ENCODE results near the gene VDR.

Gene VDR

DNA sequence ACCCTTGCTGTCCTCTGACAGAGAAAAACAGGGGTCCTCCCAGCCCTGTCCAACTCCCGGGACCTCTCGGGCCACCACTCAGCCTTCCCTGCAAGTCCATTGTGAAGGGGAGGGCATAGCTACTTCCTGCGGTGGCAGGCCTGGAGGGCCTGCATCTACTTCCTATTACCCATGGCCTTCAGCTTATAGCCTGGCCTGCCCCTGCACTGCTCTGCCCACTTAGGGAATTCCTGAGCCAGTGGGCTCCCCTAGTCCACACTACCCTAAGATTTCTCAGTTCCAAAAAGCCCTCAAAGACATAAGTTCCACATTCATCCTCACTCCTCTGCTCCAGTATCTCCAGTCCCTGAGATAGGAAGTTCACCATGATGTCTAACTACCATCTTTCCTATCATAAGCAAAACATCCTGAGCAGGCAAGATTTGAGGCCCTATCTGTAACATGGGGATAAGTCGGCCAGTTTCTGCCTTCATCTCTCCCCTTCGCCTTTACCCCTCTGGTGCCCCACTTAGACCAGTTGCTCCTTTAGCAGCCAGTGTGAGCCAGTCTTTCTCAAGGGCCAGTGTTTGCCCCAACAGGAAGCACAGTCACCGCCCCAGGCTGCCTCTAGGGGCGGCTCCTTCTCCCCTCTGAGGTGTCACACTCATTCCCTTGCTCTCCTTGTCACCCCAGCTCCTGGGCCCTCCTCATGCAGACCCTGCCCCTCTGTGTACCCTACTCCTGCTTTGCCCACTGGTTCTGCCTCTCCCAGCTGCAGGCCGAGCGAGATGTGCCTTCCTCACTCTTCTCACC, 96.0 kb downstream of the VDR start:
- DNase-seq: no peak

DNA sequence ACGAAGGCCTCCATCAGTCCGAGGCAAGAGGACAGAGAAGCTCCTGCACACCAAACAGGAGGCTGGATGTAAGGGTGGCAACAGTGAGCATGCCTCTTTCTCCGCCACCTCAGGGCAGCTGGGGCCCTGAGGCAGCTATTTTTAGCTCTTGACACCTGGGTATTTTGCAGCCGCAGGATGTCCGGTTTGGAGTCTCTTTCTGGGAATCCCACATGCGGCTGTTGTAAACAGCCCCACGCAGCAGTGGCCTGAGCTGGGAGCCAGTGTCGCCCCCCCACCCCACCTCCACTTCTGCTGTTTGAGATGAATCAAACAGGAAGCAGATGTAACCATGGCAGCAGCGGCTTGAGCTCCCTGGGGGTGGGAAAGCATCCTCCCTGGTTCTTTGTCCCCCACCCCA, 96.7 kb downstream of the VDR start:
- no peak for DNase-seq

DNA sequence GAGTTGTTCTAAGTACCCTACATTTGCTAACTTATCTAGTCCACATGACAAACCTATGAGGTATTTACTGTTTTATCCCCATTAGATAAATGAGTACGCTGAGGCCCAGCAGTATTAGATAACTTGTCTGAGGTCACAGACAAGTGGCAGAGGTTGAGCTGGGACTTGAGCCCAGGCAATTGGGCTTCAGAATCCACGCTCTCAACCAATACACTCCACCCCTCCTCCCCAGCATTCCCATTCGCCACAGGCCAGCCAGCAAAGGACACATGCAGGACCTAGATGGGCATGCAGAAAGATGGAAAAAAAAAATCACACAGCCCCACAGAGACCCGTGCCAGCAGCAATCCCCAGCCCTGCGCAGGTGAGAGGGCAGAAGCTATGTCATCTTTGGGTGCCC, 97.5 kb downstream of the VDR start:
- no peak for DNase-seq

DNA sequence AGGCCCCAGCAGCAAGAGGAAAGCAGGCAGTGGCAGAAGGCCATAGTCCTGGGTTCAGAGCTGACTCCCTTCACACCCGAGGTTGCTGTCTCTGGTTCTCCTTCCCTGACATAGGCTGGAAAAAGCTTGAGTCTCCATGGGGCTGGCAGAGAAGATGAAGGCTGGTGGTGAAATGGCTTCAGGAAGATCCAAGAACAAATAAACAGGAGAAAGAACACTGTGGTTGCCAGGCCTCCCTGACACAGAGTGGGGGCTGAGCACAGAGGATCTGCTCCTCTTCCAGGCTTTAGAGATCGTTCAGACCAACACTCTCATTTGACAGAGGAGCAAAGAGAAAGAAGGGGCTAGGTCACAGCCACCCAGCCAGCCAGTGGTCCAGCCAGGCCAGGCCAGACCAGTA, 99.4 kb downstream of the VDR start:
- DNase-seq: no peak

DNA sequence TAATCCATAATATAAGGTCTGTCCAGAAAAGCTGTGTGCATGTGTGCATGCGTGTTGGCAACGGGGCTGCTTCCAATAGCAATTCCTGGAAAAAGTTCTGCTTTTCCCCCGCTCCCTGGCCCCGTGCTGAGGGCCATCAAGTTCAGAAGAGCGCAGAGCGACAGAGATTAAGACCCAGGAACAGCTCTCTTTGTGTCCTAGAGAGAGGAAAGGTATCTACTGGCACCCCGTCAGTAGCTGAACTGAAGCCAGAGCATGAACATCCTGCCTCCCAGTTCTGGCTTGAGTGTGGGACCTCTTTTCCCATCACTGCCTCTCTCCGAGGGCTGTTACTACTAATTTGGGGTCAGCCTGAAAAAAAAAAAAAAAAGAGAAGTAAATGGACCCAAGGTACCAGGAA, 100.6 kb downstream of the VDR start:
- DNase-seq: no peak

DNA sequence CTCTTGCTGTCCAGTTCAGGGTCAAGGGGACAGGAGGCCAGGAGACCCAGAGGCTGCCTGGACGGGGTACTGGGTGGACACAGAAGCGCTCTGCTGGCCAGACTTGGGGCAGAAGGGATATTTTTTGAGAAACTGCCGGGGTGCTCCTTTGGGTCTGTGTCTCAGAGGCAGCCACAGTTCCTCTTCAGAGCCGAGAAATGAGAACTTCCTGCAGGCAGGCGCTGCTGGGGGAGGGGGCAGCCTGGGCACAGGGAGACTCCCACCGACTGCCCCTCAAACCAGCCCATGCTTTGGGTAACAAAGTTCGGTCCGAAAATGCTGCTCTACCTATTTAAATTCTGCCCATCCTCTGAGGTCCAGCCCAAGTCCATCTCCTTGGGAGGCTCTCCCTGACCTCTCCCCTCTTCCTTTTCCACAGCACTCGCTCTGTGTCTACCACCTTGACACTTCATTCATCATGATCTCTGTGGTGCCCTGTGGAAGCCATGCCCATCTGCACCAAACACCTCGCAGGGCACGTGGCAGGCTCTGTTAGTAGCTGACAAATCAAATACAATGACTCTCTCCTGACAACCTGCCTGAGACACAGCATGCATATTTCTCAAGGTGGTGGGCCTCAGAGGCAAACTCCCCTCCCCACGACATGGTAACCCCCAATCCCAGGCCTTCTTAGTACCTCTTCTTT, 101.5 kb downstream of the VDR start:
- no peak for DNase-seq

DNA sequence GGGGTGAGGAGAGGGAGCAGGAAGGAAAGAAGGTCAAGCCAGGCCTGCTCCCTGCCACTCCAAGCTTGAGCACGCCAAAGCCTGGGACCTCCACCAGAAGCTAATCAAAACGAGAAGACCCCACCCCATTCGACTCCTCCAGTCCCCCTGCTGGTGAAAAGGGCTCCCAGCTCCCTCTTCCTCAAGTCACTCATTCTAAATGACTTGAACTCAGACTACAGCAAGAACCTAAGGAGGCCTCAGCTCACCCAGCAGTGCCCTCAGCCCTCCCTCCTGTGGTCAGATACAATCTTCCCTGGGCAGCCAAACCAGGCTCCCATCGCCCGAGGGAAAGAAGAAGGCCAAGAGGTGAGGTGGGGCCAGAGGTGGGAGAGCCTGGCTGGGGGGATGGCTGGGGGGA, 102.5 kb downstream of the VDR start:
- no peak for DNase-seq

DNA sequence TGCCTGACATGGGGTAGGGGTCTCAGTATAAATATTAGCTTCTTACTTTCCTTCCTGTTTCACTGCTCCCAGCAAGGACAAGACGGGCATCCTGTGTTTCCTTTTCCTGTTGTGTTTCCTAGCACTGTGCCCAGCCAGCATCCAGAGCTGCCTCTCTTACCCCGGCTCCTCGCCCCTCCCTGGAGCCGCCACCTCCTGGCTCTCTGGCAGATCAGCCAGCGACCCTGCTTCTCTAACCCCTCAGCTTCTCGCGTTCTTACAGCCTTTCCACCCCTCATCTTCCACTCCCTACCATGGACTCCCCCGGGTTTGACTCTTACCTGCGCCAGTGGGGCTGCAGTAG, 102.9 kb downstream of the VDR start:
- DNase-seq: no peak

DNA sequence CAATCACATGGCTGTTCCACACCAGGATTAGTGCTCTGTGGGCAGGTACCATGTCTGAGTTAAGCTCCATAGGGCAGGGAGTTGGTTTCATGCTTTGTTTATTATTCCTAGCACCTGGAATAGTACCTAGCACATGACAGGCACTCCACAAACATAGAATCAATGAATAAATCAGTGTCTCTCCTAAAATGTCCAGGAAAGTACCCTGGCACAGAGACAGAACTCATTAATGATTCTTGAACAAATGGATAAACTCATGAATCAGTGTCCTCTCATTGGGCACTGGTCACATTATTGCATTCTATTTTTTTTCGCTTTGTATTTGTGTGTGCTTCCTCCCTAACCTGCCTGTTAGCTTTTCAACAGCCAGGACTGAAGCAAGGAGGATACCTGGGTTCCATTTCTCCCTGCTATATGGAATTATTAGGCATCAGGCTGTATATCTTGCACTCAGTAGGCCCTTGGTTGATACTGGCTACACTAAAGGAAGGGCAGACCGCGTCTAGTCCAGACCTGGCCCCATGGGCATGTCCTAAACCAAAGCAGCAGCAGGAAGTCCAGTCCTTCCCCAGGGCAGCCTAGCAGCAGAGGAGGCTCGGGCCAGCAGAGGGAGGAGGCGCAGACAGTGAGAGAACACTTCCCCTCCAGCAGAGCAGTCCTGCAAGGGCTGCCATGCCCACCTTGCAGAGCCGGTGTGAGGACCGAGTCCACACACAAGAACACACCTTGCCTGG, 103.5 kb downstream of the VDR start:
- no peak for DNase-seq

DNA sequence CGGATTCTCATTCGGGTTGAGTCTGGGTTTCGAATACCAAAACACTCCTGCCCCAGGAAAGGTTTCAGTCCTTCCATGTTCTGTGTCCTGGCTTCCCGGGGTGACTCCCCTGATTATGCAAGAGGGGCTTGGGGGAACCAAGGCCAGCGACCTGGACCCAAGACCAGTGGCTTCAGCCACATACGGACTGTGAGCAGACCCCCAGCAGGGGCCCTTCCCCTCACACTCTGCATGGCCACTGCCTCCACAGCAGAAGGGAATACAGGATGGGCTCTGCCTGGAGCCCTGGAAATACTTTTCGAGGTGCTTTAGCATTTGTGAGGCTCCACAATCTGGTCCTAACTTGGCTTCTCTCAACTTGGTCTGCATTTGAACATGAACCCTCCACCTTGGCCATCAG, 104.2 kb downstream of the VDR start:
- DNase-seq: no peak

DNA sequence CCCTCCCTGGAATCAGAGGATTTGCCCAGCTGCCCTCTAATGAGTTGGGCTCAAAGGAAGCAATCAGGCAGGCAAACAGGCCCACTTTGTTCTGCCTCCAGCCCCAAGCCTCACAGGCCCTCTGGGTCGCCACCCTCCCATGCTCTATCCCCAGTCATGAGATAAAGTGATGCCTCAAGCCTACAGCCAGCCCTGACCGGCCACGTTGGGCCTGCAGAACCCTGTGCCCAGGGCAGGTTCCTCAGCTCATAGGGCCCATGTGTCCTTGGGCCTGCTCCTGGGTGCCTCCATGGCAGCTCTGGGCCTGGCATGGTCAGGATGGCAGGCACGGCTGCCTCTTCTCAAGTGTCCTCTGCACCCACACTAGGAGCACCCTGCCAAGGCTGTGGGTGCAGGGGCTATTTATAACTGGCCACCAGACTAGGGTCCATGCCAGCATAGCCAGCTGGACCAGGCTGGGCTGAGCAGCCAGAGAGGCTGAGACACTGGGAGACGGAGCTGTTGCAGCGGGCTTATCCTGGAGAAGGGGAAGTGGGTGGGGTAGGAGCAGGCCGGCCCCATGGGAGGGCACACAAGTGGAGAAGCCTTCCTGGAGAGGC, 105.3 kb downstream of the VDR start:
- no peak for DNase-seq

DNA sequence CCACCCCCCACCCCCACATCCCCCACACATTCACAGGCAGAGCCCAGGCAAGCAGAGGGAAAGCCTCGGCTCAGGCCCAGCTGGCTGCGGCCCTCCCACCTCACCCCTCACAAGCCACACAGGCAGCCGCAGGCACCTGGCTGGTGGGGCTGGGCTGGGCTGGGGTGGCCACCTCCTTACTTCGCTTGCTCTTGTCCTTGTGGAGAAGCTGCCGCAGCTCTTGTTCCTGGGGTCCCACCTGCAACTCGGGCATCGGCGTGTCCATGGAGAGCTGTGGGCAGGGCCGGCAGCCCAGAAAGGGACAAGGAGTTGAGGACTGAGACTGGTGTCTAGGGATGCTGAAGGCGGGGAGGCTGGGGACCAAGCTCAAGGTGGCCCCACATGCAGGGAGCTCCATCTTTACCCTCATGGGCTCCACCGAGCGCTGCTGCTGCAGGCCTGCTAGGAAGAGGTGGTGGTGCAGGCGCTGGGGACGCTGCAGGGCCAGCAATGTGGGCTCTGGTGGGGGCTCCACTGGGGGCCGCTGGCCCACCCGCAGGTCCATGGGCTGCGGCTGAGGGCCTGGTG, 106.3 kb downstream of the VDR start:
- DNase-seq: no peak

DNA sequence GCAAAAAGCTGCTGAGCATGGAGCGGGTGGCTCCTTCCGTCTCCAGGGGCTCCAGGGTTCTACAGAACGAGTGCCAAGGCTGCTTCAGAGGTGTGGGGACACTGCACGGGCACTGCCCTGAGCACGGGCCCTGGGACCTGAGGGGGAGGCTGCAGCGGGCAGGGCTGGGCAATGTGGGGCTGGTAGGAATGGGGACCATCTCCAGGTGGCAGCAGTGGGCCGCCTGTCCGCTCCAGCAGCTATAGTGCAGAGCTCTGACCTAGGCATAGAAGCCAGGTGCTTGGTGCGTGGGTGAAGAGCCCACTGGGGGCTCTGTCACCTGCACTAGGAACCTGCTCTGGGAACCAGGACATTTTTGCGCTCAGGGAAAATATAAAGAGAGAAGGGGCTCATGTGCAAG, 107.4 kb downstream of the VDR start:
- DNase-seq: peak; percentile 57

DNA sequence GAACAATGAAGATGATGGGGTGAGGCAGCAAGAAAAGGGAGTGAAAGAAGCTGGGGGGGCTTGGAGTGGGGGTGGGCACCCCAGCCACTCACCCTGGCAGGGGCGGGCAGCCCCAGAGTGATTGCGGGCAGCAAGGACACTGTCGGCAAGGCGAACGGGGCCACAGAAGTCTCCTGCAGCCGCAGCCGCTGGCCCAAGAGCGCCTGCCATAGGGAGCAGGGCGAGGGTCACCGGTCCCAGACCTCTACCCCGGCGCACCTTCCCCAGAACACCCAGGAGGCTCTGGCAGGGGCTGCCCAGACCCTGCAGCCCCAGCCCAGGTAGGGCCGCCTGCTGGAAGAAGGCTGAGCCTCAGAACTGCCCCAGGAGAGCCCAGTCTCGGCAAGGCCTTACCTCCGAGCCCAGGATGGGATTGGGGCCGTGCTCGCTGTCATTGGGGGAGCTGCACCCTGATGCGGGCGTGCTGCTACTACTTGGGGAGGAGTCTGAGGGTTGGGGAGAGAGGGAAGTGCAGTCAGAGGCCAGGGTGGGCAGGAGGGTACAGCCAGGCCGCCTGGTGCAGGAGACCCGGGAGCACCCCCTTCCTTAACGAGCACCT, 108.9 kb downstream of the VDR start:
- DNase-seq: no peak

DNA sequence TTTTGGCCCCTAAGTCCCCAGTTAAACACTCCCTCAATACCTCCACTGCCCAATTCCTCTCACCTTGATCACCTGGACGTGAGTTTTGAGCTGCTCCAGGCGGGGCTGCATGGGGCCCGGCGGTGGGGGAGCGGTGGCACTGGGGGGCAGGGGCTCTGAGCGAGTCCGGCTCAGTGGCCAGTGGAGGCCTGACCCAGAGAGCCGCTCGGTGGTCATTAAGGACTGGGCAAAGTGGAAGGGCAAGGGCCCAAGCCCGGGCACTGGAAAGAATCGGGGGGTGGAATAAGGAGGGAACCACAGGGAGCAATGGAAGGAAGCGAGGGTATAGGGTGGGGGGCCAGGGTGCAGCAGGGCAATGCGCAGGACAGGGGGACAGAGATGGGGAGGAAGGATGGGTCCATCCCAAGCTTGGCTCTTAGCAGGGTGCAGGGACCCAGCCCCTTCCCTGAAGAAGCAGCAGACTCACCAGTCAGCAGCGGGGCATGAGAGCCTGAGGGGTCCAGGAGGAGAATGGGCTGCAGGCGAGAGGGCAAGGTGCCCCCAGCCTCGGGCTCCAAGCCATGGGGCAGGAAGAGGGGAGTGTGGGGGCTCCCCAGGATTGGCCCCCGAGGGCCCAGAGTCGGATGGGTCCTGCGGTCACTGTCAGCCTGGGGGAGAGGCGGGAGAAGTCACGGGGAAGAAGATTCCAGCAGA, 109.5 kb downstream of the VDR start:
- DNase-seq: no peak

DNA sequence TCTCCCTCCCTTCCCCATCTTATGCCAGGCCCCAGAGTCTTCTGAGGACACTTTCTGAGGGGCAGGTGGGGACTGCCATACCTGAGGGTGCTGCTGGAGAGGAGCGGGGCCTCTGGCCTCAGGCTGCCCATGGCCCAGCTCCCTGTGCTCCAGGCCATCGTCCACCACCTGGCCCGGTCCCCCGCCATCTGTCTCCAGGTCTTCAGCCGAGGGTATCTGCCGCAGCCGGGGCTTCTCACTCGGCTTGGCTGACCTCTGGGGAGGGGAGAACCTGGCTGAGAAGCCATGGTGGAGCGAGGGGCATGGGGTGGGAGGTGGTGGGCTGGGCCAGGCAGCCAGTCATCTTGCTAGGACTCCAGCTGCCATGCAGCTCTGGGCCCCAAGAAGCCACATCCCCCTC, 110.1 kb downstream of the VDR start:
- no peak for DNase-seq

DNA sequence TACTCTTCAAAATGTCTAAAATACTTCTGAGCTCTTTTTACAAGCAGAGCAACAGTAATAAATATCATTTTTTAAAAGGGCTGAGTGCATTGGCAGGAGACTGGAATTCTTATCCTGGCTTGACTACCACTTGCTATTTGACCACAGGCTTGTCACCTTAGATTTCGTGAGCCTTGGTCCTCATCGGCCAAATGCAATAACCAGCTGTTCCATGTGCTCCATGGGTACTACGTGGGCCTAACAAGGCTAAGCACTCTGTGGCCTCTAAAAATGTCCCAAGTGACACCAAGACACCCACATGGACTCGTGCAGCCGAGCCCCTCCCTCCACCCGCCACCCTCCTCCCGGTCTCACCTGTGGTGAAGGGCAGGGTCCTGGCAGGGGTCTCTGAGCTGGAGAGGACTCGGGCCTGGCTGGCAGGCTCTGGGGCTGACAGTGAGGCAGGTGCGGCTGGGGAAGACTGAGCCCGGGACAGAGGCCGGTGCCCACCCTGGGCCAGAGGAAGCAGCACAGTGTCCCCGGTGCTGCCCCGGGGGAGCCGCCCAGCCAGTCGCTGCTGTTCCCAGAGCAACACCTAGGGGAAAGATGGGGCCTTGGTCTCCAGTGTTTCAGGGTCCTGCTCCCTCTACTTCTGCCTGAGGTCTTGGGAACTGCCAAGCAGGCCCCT, 111.6 kb downstream of the VDR start:
- DNase-seq: no peak

DNA sequence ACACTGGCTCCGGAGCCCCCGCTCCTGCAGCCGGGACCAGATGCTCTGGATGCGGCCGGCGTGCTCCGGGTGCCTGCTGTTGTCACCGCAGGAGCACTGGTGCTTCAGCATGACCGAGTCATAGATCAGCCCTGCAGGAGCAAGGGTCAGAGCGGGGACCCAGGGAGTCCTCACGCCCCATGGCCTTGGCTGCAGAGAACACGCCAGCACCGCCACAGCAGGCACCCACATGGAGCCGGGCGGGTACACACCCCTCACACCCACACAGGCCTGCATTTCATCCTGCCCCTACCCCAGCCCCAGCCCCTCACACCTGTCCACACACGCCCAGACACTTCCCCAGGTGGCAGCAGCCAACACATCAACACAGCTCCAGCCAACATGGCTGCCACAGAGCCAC, 112.9 kb downstream of the VDR start:
- no peak for DNase-seq

Measured in NCI-H1092 treated with DMSO at 0.1 percent for 48 hours (cell line).